ENCODE measurements around the gene HECTD2. TPM values are rescaled to one million over a fixed set of nuclear protein-coding genes. Genes with fewer than 3 reads are reported as not detected.

The HECTD2 gene
- total RNA-seq, 3 donors from 2014 or later: 4.9 to 15.9 (median 5.5) TPM

DNA sequence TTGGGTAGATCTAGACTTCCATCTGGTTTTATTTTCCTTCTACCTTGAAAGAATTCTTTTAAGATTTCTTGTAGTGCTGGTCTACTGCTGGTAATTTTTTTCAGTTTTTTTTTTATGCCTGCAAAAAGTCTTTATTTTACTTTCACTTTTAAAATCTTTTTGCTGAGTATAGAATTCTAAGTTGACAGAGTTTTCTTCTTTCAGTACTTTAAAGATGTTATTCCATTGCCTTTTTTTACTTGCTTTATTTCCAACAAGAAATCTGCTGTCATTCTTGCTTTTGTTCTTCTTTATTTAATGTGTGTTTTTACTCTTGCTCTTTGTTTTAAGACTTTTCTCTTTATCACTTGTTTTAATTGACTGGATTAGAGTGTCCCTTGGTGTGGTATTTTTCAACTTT, 36.1 kb upstream of the HECTD2 start:
- intact Hi-C loops (cut with DNase I, micrococcal nuclease): no loop called here
- peaks cover 14% of the 10 kb centered on the region for H3K9me3 ChIP-seq
- ATAC-seq (no peak), DNase-seq (no peak)
- H3K4me3 ChIP-seq: no peak overlapping the region
- H3K4me1 ChIP-seq (ENCODE audit: low read depth): no peaks in the 10 kb centered on the region
- TF ChIP-seq, protein P1, sequence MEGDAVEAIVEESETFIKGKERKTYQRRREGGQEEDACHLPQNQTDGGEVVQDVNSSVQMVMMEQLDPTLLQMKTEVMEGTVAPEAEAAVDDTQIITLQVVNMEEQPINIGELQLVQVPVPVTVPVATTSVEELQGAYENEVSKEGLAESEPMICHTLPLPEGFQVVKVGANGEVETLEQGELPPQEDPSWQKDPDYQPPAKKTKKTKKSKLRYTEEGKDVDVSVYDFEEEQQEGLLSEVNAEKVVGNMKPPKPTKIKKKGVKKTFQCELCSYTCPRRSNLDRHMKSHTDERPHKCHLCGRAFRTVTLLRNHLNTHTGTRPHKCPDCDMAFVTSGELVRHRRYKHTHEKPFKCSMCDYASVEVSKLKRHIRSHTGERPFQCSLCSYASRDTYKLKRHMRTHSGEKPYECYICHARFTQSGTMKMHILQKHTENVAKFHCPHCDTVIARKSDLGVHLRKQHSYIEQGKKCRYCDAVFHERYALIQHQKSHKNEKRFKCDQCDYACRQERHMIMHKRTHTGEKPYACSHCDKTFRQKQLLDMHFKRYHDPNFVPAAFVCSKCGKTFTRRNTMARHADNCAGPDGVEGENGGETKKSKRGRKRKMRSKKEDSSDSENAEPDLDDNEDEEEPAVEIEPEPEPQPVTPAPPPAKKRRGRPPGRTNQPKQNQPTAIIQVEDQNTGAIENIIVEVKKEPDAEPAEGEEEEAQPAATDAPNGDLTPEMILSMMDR (IDR thresholded peaks at IDR 0.05): no peak
- H3K36me3 ChIP-seq (ENCODE audit: low read depth): no peaks in the 10 kb centered on the region

DNA sequence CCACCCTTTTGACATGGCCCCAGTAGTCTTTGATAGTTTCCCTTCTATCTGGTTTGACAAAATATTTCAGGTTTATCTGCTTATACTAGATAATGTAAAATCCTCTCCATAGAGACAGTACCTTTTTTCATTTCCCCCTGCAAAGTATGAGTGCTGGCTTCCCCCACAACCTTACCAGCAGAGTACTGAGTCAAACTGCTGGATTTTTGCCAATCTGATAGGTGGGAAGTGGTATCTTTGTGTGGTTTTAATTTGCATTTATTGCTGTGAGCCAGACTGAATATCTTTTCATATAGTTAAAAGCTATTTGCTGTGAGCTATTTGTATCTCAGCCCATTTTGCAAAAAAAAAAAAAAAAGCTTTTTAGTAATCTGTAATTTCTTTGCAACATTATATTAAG, 32.1 kb upstream of the HECTD2 start:
- intact Hi-C loops (cut with DNase I, micrococcal nuclease): no loop called here
- Histone ChIP-seq H3K9me3 (peaks cover 14% of the 10 kb centered on the region), H3K36me3 (ENCODE audit: low read depth) (no peaks in the 10 kb centered on the region), H3K4me3 (no peak overlapping the region), H3K4me1 (ENCODE audit: low read depth) (no peaks in the 10 kb centered on the region)
- ATAC-seq (no peak), DNase-seq (no peak)
- TF ChIP-seq, protein P1 (IDR thresholded peaks at IDR 0.05): no peak

DNA sequence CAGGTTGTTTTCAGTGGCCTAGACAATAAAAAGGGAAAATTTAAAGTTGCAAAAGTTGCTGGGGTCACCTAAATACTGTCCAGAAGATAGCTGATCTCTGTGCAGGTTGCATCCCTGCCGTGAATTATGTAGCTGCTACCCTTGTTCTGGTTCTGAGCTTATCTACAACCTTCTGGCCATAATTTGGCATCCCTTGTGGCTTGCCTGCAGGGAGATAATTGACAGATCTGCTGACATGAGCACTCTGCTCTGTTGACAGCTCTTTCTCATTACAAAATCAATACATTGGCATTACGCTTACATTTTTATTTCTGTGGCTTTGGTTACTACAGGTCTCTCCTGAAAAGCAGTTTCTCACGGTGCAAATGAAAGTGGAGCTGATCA, 29.3 kb upstream of the HECTD2 start:
- intact Hi-C loops (cut with DNase I, micrococcal nuclease): no loop called here
- TF ChIP-seq, protein P1 (IDR thresholded peaks at IDR 0.05): no peak
- no peaks in the 10 kb centered on the region for H3K9me3 ChIP-seq
- no peaks in the 10 kb centered on the region for H3K4me1 ChIP-seq (ENCODE audit: low read depth)
- ATAC-seq (no peak), DNase-seq (no peak)
- H3K36me3 ChIP-seq (ENCODE audit: low read depth): no peaks in the 10 kb centered on the region
- no peak overlapping the region for H3K4me3 ChIP-seq

GRCh38 chr10:91381257-91381891, 28.8 kb upstream of the HECTD2 start:
- Histone ChIP-seq H3K9me3 (no peaks in the 10 kb centered on the region), H3K4me1 (ENCODE audit: low read depth) (no peaks in the 10 kb centered on the region), H3K4me3 (no peak overlapping the region), H3K36me3 (ENCODE audit: low read depth) (no peaks in the 10 kb centered on the region)
- intact Hi-C loops (cut with DNase I, micrococcal nuclease): no loop called here
- ATAC-seq (no peak), DNase-seq (no peak)
- TF ChIP-seq, protein P1 (IDR thresholded peaks at IDR 0.05): no peak

- ATAC-seq: no peak
- Histone ChIP-seq H3K4me3 (no peak overlapping the region), H3K36me3 (ENCODE audit: low read depth) (no peaks in the 10 kb centered on the region), H3K4me1 (ENCODE audit: low read depth) (peaks cover 5% of the 10 kb centered on the region), H3K9me3 (no peaks in the 10 kb centered on the region)
- TF ChIP-seq, protein P1 (IDR thresholded peaks at IDR 0.05): no peak
- intact Hi-C loops (cut with DNase I, micrococcal nuclease): no loop called here
- no peak for DNase-seq
These were observed 24.6 kb upstream of the HECTD2 start for GRCh38 chr10:91385306-91386085.
